ENCODE measurements around the gene IGFBP3. TPM values are rescaled to one million over a fixed set of nuclear protein-coding genes. Genes with fewer than 3 reads are reported as not detected.

Gene IGFBP3
- total RNA-seq, 6 experiments from 2014 or later = 85.9 to 321 (median 183) TPM

DNA sequence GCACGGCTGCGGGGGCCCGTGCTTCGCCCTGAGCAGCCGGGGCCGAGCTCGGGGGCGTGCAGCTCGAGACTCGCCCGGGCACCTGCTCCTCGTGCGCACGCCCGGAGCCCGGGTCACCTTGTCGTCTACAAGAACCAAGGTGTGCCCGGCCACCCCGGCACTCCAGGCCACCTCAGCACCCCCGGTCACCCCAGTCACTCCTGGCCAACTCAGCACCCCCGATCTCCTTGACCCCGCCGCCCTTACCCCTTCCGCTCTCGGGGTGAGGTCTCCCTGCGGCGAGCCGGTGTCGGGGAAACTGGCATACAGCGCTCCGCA, 268 bp upstream of the IGFBP3 start:
- Histone ChIP-seq H3K27ac (peak overlapping the region; percentile 24 to 49 (median 33)), H3K36me3 (no peaks in the 10 kb centered on the region), H3K4me3 (peak overlapping the region; percentile 46 to 59 (median 56)), H3K4me1 (peaks cover 0 to 23% (median 6%) of the 10 kb centered on the region in 4 donors), H3K9me3 (no peaks in the 10 kb centered on the region), H3K27me3 (no peaks in the 10 kb centered on the region)
- DNase-seq = peak in 1 of 3 donors; percentile 57
- ATAC-seq = peak in 2 of 4 donors; percentile 1 to 3
- TF ChIP-seq, protein P1, sequence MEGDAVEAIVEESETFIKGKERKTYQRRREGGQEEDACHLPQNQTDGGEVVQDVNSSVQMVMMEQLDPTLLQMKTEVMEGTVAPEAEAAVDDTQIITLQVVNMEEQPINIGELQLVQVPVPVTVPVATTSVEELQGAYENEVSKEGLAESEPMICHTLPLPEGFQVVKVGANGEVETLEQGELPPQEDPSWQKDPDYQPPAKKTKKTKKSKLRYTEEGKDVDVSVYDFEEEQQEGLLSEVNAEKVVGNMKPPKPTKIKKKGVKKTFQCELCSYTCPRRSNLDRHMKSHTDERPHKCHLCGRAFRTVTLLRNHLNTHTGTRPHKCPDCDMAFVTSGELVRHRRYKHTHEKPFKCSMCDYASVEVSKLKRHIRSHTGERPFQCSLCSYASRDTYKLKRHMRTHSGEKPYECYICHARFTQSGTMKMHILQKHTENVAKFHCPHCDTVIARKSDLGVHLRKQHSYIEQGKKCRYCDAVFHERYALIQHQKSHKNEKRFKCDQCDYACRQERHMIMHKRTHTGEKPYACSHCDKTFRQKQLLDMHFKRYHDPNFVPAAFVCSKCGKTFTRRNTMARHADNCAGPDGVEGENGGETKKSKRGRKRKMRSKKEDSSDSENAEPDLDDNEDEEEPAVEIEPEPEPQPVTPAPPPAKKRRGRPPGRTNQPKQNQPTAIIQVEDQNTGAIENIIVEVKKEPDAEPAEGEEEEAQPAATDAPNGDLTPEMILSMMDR (IDR thresholded peaks at IDR 0.05) = no peak
- no peak for TF ChIP-seq POLR2A (IDR thresholded peaks at IDR 0.05)
- WGBS (ENCODE audit: insufficient coverage, low coverage, low lambda C conversion rate, missing lambda C conversion rate) = 10% methylated on average over 12 of the region's 31 CpGs
- intact Hi-C loops (cut with DNase I) = loop anchor here in 1 of 2 donors (5.0 kb wide), 1 partner anchor 431 kb away; no protein-coding TSS in a partner anchor

DNA sequence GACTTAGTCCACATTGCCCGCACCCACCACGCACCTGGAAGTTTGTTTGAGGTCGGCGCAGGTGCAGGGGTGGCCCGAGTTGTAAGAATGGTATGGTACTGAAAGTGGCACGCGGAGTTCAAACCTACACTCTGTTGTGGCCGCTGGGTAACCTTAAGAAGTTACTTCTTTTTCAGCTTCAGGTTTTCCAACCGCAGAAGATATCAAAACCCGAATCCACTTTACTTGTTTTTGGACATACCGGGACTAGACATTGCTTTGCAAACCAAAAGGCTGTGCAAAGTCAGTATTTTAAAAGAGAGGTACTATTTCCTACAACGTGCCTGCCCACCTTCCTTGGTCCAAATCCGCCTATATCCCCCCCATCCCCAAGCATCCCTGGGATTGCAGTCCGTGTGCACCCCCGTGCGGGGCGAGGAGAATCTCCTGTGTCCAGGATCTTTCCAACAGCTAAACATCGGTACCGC, 1.0 kb downstream of the IGFBP3 start:
- DNase-seq (no peak), ATAC-seq (no peak)
- intact Hi-C loops (cut with DNase I) = loop anchor here (5.0 to 10.0 kb wide), 2 partner anchors 432 to 1165 kb away; no protein-coding TSS in a partner anchor
- Histone ChIP-seq H3K4me1 (peaks cover 0 to 23% (median 6%) of the 10 kb centered on the region in 4 donors), H3K27me3 (no peaks in the 10 kb centered on the region), H3K9me3 (no peaks in the 10 kb centered on the region), H3K4me3 (peak overlapping the region; percentile 46 to 59 (median 56)), H3K27ac (peak overlapping the region in 1 of 3 donors; percentile 49), H3K36me3 (no peaks in the 10 kb centered on the region)
- 7% methylated on average over 19 of the region's 19 CpGs for WGBS (ENCODE audit: insufficient coverage, low coverage, low lambda C conversion rate, missing lambda C conversion rate)
- TF ChIP-seq, protein P1 (IDR thresholded peaks at IDR 0.05) = no peak
- TF ChIP-seq POLR2A (IDR thresholded peaks at IDR 0.05) = no peak

DNA sequence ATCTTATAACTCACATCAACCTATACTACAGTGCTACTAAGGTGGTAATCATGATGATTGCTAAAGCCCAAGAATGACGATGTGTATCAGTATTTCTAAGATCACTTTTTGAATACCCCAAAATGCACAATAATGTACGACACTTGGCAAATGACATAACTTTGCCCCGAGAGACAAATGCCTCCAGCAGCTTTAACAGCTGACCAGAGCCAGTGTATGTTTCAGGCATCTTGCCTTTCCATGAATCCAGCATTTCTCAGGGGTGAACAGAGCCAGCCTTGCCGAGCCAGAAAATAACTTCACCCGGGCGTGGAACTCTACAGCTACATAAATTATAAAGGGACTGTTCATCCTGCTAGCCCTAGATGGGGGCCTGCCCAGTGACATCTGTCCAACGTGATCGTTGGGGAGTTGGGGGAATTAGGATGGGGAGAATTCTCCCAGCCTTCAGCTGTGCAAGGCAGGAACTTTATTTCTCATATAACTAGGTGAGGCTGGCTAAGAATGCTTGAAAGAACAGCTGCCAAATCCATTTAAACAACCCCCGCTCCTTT, 1.8 kb downstream of the IGFBP3 start:
- WGBS (ENCODE audit: insufficient coverage, low coverage, low lambda C conversion rate, missing lambda C conversion rate) = 61% methylated on average over 4 of the region's 9 CpGs
- no peaks in the 10 kb centered on the region for H3K36me3 ChIP-seq
- no peak for TF ChIP-seq POLR2A (IDR thresholded peaks at IDR 0.05)
- TF ChIP-seq, protein P1 (IDR thresholded peaks at IDR 0.05) = no peak
- H3K4me1 ChIP-seq = peaks cover 0 to 23% (median 6%) of the 10 kb centered on the region in 4 donors
- peak overlapping the region in 1 of 3 donors; percentile 33 for H3K27ac ChIP-seq
- intact Hi-C loops (cut with DNase I) = loop anchor here (5.0 to 10.0 kb wide), 2 partner anchors 433 to 1165 kb away; no protein-coding TSS in a partner anchor
- no peaks in the 10 kb centered on the region for H3K9me3 ChIP-seq
- H3K4me3 ChIP-seq = peak overlapping the region; percentile 46 to 59 (median 56)
- H3K27me3 ChIP-seq = no peaks in the 10 kb centered on the region
- DNase-seq = no peak
- no peak for ATAC-seq

DNA sequence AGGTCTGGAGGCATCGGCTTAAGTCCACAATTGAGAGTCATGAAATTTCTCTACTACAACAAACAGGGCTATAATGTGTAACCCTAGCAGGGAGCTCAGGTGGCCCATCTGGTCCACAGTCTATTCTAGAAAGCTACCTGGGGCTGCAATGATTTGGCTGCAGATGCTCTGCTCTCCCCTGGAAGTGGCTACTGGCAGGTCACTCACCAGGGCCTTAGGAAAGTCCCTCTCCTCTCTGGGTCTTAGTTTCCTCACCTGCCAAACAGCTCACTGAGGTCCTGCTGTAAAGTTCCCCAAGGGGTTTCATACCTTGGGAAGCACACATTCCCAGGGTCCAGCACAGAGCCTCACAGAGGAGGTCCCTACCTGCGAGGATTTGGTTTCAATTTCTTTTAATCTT, 2.5 kb downstream of the IGFBP3 start:
- Histone ChIP-seq H3K27ac (peak overlapping the region in 1 of 3 donors; percentile 31), H3K4me1 (peaks cover 0 to 23% (median 6%) of the 10 kb centered on the region in 4 donors), H3K36me3 (no peaks in the 10 kb centered on the region), H3K27me3 (no peaks in the 10 kb centered on the region), H3K4me3 (peak overlapping the region in 2 of 3 donors; percentile 14 to 59), H3K9me3 (no peaks in the 10 kb centered on the region)
- DNase-seq = no peak
- 65% methylated on average over 2 of the region's 2 CpGs for WGBS (ENCODE audit: insufficient coverage, low coverage, low lambda C conversion rate, missing lambda C conversion rate)
- ATAC-seq = no peak
- intact Hi-C loops (cut with DNase I) = loop anchor here (5.0 to 10.0 kb wide), 2 partner anchors 434 to 1166 kb away; no protein-coding TSS in a partner anchor
- no peak for TF ChIP-seq POLR2A (IDR thresholded peaks at IDR 0.05)
- TF ChIP-seq, protein P1 (IDR thresholded peaks at IDR 0.05) = no peak

All from right lobe of liver (tissue), 6 donors.